SKM-1 (cell line): ENCODE measurements around the gene SIRT5.
A peak's percentile ranks its signal among the peaks of the same experiment; 100 is the strongest.

Experiments
- DNase-seq: peaks from one replicate; lab custom pipeline; 2025; ENCODE audit not compliant: unreplicated experiment; lab: John Stamatoyannopoulos, UW

SIRT5 gene

DNA sequence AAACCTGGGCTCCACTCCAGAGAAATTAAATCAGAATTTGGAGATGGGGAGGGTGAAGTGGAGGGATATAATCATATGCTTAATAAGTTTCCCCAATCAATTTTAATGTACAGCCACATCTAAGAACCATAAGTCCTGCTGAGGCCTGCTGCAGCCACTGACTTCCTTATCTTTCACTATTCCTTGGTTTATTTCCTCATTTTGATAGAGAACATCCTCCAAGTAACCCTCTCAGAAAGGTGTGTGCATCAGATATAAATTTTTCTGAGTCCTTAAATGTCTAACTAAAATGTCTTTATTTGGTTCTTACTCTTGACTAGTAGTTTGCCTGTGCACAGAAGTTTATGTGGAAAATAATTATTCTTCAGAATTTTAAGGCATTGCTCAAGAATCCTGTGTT is 23.7 kb upstream of the SIRT5 start:
- no peak for DNase-seq

DNA sequence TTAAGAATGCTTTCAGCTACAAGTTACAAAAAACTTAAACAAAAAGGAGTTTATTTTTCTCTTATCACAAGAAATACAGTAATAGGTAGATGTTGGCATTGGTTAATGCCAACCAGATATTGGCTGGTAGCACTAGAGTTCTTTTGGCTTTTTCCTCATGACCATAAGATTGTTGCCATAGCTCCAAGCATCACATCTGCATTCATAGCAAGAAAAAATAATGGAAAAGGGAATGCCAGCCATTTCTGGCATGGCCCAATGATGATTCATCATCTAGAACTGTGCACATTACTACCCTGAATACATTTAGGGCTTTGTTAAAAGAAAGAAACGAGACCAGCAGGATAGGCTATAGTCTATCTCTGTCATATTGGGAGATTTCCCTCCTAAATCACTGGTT is 20.8 kb upstream of the SIRT5 start:
- DNase-seq = no peak

DNA sequence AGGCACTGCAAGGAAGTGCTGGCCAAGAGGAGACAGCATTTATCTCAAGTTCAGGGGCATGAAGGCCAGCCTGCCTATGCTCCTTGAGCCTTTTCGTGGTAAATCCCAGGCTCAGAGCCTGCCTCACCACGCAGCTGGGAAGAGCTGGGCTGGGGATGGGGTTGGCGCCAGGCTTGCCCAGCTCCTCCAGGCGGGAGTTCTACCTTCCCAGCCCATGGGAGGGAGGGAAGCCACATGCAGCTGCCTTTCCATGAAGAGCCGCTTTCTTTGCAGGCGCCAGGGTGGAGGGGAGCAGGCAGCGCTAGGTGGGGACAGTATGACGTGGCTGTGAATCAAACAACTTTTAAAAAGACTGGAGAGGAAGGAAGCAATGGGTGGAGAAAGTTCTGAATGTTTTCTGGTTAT is 19.5 kb upstream of the SIRT5 start:
- DNase-seq = no peak

DNA sequence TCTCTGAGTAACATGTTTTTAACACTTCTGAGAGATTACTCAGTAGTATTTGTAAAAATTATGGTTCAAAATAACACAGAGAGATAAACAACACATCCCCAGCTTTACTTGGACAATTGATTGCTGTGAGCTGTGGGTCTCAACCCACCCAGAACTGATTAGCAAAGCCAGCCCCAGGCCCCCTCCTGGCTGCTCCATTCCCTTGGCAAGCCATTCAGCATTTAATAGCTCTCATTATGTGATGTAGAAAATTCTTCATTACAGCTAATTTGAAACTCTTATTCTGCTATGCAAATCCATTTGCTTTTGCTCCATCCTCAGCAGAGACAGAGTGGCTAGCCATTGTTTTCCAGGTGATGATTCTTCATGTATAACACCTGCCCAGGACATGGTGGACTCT is 16.6 kb upstream of the SIRT5 start:
- DNase-seq = no peak

DNA sequence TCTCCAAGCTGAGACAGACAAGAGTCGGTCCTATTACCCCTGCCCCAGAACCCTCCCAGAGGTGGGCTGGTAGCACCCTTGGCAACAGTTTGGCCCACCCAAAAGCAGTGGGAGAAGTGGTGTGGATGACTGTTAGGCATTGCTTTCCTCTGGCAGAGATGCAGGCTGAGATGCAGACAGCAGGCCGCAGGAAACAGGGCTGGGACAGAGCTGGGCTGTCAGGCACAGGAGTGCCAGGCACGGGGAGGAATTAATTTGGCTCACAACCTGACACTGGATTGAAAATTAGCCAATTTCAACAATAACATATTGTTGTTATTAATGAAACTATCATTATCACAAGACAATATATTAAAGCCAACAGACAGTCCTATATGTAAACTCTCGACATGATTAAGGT is 15.7 kb upstream of the SIRT5 start:
- no peak for DNase-seq

DNA sequence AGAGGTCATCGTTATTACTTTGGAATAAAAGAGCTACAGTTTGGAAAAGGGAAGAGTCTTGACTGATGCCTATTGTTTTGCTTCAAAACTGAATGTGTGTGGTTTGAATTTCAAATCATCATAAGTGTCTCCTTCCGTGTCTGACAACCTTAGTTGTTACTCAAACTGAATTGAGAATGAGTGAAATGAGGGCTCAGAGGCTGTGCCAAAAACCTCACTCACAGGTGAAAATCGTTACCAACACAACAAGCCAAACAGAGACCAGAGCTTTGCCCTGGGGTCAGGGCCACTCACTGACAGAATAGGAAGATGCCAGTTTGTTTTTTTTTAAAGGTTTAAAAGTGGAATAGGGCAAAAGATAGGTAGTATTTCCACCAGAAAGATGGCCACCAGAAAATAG is 15.2 kb upstream of the SIRT5 start:
- DNase-seq = no peak

DNA sequence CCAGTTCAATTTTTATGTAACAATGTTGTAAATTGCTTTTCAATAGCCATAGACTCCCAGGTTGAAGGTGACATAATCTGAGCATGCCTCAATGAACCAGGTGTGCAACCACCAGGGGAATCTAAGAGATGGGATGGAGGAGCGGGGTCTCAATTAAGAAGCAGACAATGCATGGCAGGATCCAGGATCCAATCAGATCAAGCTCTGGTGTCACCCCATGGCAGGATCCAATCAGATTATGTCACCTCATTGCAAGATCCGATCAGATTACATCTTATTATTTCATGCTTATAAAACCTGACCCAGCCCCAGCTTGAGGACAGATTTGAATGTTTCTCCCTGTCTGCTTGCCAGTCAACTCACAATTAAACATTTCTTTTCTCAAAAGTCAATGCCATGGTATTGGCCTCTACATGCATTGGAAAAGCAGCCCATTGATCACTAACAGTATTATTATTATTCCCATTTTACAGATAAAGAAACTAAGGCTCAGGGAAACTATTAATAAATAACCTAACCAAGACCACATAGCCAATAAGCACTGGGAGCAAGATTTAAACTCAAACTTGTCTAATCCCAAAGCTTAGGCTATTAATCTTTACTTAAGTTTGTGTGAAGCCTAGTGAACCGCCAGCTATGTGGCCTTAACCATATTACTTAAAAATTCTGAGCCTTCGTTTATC is 14.3 kb upstream of the SIRT5 start:
- DNase-seq = no peak

DNA sequence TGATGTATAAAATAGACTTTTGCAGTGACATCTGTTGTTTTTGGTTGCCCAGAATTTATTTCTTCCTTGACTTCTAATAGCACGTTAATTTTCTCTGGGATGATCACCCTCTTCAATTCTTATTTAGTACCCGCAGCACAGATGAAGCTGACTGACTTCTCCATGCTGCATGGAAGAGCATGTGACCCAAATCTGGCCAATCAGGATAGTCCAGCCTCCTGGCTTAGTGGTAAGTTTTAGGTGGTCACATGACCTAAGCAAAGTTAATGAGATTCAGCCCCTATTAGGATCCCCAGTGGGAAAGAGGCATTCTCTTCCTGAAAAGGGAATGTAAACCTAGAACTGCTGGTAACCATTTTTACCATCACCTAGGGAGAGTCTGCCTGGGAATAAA is 13.8 kb upstream of the SIRT5 start:
- no peak for DNase-seq

DNA sequence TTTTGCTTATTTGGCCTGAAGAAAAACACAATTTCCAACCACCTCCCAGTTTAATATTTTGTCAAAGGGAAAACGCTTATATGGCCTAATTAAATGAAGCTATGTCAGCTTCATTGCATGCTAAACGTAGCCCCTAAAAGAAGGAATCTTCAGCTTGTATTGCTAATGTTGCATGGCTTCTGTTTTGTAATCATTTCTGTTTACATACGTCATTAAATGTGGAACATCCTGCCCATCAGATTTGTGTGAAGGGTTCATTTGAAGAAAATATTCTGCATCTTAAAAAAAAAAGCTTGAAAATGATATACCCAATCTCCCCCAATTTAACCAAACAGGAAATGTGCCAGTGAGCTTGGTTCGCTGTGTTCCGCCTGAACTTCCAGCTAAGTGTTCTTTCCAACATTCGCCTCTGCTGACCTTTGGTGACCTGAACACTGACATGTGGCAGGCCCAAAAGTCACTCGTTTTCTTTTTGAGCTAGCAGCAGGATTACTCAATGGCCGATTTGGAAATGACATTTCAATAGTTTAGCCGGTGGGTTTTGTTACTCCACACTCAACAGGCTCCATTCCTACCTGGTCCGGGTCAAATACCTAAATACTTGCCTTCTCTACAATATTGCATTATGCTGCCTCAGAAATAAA is 12.7 kb upstream of the SIRT5 start:
- peak; percentile 81 for DNase-seq

DNA sequence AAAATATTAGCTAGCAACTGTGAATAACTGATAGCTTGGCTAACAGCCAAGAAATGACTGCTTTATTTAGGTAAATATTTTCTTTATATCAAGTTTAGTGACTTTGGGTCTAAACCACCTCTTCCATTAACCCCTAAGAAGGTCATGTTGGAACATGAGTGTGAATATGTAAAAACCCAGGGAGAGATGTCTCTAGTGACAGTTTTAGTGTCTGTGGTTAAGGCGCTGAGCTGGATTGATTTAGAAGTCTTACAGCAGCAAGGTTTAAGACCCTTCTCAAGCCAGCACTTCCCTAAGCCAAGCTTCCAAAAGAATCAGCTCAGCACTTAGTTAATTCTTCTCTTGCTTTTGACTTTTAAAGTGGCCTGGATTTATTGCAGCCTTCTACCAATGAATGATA is 11.4 kb upstream of the SIRT5 start:
- no peak for DNase-seq

DNA sequence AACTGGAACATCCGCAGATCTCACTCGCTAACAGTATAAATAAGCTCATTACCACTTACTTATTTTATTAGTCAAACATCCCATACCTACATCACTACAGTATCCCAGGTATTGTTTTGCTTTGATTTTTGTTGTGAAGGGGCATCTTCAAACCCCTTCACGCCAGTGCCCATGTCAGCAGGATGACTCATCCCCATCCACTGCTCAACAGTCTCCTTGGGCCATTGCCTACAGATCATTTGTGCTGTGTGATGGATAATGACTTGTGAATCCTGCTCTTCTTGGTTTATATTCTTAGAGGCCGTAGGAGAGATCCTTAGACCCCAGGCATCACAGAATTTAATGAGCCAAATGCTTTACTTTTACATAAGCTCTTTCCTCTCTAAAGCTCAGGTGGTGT is 8.5 kb upstream of the SIRT5 start:
- no peak for DNase-seq

DNA sequence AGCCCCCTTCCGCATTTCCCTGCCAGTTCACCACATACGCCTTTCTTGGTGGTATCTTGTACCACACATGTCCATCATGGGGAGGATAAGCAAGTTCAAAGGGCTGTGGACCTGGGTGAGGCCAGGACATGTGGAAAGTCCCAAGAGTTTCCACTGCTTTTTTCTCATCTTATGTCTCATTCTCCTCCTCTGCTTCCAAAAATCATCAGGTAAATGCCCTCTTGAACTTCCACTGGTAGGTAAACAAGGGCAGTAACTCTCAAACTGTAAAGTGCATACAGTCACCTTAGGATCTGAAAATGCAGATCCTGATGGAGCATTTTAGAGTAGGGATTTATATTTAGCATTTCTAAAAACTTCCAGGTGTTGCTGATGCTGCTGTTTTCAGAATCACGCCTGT is 7.9 kb upstream of the SIRT5 start:
- DNase-seq = no peak

DNA sequence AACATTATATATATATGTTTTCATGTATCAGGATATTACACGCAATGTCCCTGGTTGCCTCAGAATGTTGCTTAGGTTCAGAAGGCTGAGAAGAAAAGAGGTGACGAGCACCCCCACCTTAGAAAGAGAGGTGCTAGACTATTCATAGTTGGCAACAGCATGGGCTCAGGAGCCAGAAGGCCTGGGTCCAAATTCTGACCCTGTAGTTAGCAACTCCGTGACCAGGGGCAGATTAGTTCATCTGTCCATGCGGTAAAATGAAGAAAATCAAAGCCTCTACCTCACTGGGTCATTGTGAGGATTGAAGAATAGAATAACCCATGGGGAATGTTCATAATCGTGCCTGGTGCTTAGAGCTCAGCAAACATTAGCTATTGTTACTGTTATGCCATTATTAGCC is 5.4 kb upstream of the SIRT5 start:
- no peak for DNase-seq

DNA sequence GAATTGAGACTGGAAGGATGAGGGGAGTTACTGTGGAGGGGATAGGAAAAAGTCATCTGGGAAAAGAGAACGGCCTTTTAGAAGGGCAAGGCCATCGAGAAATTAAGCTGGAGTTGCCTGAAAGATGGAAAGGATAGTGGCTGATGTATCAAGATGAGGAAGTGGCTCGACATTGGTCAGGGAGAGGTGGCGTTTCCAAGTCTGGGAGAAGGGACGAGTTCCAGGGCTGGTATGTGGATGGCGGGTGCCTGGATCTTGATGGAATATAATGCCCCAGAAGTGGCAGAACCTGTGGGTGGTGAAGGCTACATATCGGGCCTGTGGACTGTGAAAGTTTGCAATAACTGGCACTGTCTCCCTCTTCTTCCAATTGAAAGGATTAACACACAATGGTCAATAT is 2.2 kb upstream of the SIRT5 start:
- DNase-seq = no peak

DNA sequence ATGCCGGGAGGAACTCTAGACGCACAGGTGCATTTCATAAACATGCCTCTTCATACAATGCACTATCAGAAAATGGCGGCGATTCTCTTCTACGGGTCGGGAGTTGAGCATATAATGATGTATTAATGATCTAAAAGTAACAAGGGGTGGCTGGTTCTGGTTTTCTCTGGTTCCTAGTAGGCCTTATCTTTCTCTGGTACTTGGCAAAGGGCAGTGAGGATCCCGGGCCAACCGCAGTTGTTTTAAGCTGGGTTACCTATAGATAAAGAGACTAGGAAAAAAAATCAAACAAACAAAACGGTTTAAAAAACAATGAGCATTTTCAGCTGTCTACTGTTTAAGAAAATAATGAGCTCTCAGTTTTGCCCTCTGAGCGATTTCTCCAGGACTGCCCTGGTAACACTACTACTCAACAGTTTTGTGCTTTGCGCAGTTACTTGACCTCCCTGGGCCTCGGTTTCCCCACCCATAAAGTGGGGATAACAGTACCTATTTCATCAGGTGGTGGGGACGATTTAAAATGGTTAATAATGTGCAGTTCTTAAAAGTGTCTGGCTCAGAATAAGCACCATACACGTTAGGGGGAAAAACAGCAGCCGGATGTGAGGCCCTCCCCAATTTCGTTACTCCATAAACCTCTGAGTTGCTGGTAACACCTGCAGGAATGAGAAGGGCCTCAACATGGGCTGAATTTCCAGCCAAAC is 1.3 kb upstream of the SIRT5 start:
- no peak for DNase-seq

DNA sequence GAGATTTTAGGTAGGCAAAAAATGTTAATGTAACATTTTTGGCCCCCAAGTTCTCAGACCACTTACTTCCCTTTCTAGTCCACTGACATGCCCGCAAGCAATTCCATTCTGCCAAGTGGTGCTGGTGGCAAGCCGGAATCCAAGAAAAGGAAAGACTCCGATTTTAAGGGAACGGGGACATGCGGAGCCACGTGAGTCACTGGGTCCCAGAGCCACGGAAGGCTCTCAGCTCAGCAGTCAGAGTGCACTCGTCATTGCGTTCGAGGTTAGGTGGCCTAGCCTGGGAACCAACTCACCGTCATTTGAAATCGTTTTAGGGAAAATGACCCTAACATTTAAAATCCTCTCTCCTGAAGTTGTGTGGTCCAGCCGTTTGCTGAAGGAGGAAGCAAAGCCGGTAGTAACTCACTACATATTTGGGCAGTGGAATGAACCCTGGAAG is 711 bp upstream of the SIRT5 start:
- no peak for DNase-seq

DNA sequence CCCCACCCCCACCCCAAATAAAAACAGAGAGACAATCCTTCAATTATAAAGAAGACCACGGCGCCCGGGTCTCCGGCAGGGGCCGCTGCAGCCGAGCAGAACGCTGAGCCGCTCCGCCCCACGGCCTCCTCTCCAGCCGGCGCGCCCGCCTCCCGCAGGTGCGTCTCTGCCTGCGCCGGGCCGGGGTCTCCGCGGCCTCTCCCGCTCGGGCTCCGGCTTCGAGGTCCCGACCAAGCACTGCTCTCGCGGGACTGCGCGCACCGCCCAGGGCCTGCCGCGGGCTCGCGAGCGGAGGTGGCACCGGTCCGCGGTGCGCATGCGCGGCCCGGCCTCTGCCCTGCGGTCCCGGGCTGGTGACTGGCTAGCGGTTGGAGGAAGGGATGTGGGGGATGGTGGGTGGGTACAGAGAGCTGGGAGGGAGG is 241 bp upstream of the SIRT5 start:
- peak; percentile 85 for DNase-seq

DNA sequence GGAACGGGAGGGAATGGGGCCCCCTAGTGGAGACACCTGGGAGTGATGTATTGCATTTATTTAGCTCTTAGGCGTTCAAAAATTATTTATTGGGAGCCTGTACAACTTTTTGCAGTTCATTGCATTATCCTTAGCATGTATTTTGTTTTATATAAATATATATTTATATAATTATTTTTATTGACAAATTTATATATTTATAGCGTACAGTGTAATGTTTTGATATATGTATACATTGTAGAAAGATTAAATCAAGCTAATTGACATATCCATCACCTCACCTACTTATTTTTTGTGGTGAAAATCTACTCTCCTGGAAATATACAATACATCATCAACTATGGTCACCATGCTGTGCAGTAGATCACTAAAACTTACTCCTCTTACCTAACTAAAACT is 975 bp downstream of the SIRT5 start:
- no peak for DNase-seq

DNA sequence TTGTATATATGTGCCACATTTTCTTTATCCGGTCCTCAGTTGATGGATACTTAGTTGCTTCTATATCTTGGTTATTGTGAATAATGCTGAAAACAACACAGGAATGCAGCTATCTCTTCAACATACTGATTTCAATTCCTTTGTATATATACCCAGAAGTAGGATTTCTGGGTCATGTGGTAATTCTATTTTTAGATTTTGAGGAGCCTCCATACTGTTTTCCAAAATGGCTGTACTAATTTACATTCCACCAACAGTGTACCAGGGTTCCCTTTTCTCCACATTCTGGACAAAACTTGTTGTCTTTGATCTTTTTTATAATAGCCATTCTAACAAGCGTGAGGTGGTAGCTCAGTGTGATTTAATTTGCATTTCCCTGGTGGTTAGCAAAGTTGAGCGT is 1.6 kb downstream of the SIRT5 start:
- no peak for DNase-seq

DNA sequence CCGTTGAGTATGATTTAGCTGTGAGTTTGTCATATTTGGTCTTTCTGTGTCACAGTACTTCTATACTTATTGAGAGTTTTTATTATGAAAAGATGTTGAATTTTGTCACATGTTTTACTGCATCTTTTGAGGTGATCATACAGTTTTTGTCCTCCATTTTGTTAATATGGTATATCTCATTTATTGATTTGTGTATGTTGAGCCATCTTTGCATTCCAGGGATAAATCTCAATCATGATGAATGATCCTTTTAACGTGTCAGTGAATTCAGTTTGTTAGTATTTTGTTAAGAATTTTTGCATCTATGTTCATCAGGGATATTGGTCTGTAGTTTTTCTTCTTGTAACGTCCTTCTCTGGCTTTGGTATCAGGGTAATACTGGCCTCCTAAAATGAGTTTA is 3.5 kb downstream of the SIRT5 start:
- DNase-seq = no peak

DNA sequence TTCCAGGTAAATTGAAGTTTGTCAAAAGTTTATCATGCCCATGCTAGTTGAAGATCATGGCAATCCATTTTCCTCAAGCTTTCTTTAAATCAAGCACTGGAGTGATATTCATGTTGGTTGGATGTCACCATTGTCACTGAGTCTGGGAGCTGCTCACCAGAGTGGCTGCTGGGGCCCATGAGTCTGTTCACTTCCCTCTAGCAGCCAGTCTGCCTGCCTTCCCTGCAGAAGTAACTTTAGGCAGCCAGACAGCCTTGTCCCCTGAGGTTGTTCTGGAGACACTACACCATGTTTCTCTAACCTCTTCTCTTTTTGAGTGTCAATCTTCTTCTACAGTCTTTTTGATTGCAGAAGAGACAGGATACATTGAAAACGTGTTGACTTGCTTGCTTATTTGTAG is 5.5 kb downstream of the SIRT5 start:
- peak; percentile 50 for DNase-seq

DNA sequence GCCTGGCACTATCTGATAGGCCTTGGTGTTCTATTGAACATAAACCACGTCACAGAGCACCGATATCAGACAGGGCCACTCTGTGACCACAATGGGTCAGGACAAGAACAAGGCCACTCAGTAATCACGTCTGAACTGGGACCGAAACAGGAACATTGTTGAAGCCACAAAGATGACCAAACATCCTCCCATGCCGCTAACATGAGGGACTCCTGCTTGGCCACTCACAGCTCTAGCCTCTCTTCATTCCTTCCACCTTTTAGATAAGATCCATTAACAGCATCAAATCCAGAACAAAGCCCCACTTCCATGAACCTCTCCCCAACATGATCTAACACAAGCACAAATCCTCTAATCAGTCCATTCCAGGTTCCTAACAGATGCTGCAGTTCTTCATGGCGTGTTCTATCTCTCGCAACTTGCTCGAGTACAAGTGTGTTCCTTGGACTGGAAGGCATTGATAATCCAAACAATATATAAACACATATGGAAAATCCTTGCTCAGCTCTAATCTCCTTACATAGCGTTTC is 7.4 kb downstream of the SIRT5 start:
- no peak for DNase-seq
